Measurements from ENCODE around the gene LCAT.
"Not testable (repeated sequence)": the region's sequence is repeated elsewhere in the genome, so short reads cannot be mapped to it uniquely, and the experiment has no call there.

The LCAT gene

GRCh38 chr16:67946966-67947558, 3.1 kb upstream of the LCAT start:
- no peak for FAIRE-seq

- FAIRE-seq: no peak
Observed at GRCh38 chr16:67946128-67946569, 2.2 kb upstream of the LCAT start.

- FAIRE-seq: no peak
Observed at GRCh38 chr16:67945392-67945933, 1.5 kb upstream of the LCAT start.

GRCh38 chr16:67944690-67945391, 921 bp upstream of the LCAT start:
- FAIRE-seq: no peak

GRCh38 chr16:67943256-67943618, 683 bp downstream of the LCAT start:
- no peak for FAIRE-seq

GRCh38 chr16:67942510-67943255, 1.2 kb downstream of the LCAT start:
- no peak for FAIRE-seq

- FAIRE-seq: no peak
Observed at GRCh38 chr16:67942200-67942509, 1.8 kb downstream of the LCAT start.

- no peak for FAIRE-seq
Observed at GRCh38 chr16:67941469-67942199, 2.3 kb downstream of the LCAT start.

GRCh38 chr16:67940446-67941089, 3.4 kb downstream of the LCAT start:
- no peak for FAIRE-seq

- FAIRE-seq: no peak
Observed at GRCh38 chr16:67939507-67940445, 4.1 kb downstream of the LCAT start.

- not testable (repeated sequence) for FAIRE-seq
Observed at GRCh38 chr16:67937713-67938112, 6.2 kb downstream of the LCAT start.

- no peak for FAIRE-seq
Observed at GRCh38 chr16:67936880-67937605, 6.9 kb downstream of the LCAT start.

GRCh38 chr16:67936124-67936879, 7.6 kb downstream of the LCAT start, which contains the start of gene PSMB10:
Gene PSMB10 (minus strand): TSS chr16:67936850. CDS start chr16:67936749, 101 bp downstream.
- no peak for FAIRE-seq

GRCh38 chr16:67935402-67936123, 8.4 kb downstream of the LCAT start:
- peak; percentile 86 for FAIRE-seq

- FAIRE-seq: no peak
Observed at GRCh38 chr16:67935101-67935401, 8.9 kb downstream of the LCAT start.

- FAIRE-seq: no peak
Observed at GRCh38 chr16:67934306-67935100, 9.4 kb downstream of the LCAT start.

- FAIRE-seq: no peak
Observed at GRCh38 chr16:67933805-67934204, 10.1 kb downstream of the LCAT start.

- no peak for FAIRE-seq
Observed at GRCh38 chr16:67932462-67932840, 11.5 kb downstream of the LCAT start.
